ENCODE measurements around the gene PTPRR. TPM values are rescaled to one million over a fixed set of nuclear protein-coding genes. Genes with fewer than 3 reads are reported as not detected.

The PTPRR gene
- total and polyA plus RNA-seq, 10 of the 15 experiments (the other 5 are each of a cell fraction or from before 2014, with no cell fraction given) = 0.14 to 3.1 (median 0.42) TPM

- no peak overlapping the region for H3K27ac ChIP-seq (ENCODE audit: control insufficient read depth, insufficient read depth)
Measured at GRCh38 chr12:70907412-70907811, 13.1 kb downstream of the PTPRR start.

More at GRCh38 chr12:70907412-70907811, 13.1 kb downstream of the PTPRR start:
- no peak overlapping the region for H3K4me2 ChIP-seq (ENCODE audit: control insufficient read depth, insufficient read depth)
- no peaks in the 10 kb centered on the region for H3K4me1 ChIP-seq (ENCODE audit: control insufficient read depth, insufficient read depth, low read length)
- intact Hi-C loops (cut with micrococcal nuclease; ENCODE audit: unreplicated experiment) = no loop called here
- H3K27me3 ChIP-seq (replicated peaks in 1 of 2; ENCODE audit: control insufficient read depth in 2 of 2, insufficient read depth in 2 of 2, low read length in 1 of 2) = no peaks in the 10 kb centered on the region
- FAIRE-seq = no peak
- no peaks in the 10 kb centered on the region for H3K79me2 ChIP-seq (ENCODE audit: control insufficient read depth, insufficient read depth, low read length)
- no TSS peak for BruUV-seq (replicated peaks)
- H3K9me3 ChIP-seq (replicated peaks; ENCODE audit: control insufficient read depth, insufficient read depth, low read length) = no peaks in the 10 kb centered on the region
- RAD21 ChIA-PET (ENCODE audit: unreplicated experiment) = no interaction called here
- TF ChIP-seq USF2 (IDR thresholded peaks at IDR 0.05; ENCODE audit: borderline replicate concordance, low read depth, low read length) = no peak
- no peak for TF ChIP-seq MXI1 (IDR thresholded peaks at IDR 0.05; ENCODE audit: low read depth, low read length)
- no peak for TF ChIP-seq IRF4 (IDR thresholded peaks at IDR 0.05; ENCODE audit: low read depth, low read length)
- TF ChIP-seq CBX3 (IDR thresholded peaks at IDR 0.05; ENCODE audit: borderline replicate concordance, low read depth) = no peak
- no peak for TF ChIP-seq MEF2A (IDR thresholded peaks at IDR 0.05; ENCODE audit: insufficient read depth, low read depth, low read length)
- no peak for TF ChIP-seq ASH2L (IDR thresholded peaks at IDR 0.05; ENCODE audit: borderline replicate concordance, low read depth)
- no peak for TF ChIP-seq ZNF622 (IDR thresholded peaks at IDR 0.05)
- no peak for TF ChIP-seq ZNF592 (IDR thresholded peaks at IDR 0.05)
- no peak for TF ChIP-seq CEBPZ (IDR thresholded peaks at IDR 0.05; ENCODE audit: low read depth, low read length)
- TF ChIP-seq POU2F2 (IDR thresholded peaks at IDR 0.05; ENCODE audit: borderline replicate concordance, low read depth, low read length) = no peak
- TF ChIP-seq RB1 (IDR thresholded peaks at IDR 0.05; ENCODE audit: borderline replicate concordance) = no peak
- TF ChIP-seq DPF2 (IDR thresholded peaks at IDR 0.05) = no peak
- TF ChIP-seq RELB (IDR thresholded peaks at IDR 0.05; ENCODE audit: low read depth) = no peak
- ATAC-seq = no peak
- no peak overlapping the region for H2AFZ ChIP-seq (ENCODE audit: control insufficient read depth, low read depth, low read length)
- in situ Hi-C loops (cut with MboI) = no loop called here
- WGBS (ENCODE audit: insufficient coverage, insufficient replicate concordance, low lambda C conversion rate, missing lambda C conversion rate) = 5% methylated on average over 2 of the region's 2 CpGs
- POLR2A ChIA-PET = no interaction called here
- DNase-seq (ENCODE audit: low read depth, low spot score) = no peak
- CTCF ChIA-PET = no interaction called here
- SMC1A ChIA-PET (ENCODE audit: uncharacterized antibody, unreplicated experiment) = no interaction called here
- H3K9ac ChIP-seq (ENCODE audit: control insufficient read depth, insufficient read depth, low read length) = no peak overlapping the region
- no peaks in the 10 kb centered on the region for H3K36me3 ChIP-seq (ENCODE audit: control insufficient read depth in 2 of 2, insufficient read depth in 2 of 2, low read length in 1 of 2)
- H4K20me1 ChIP-seq (ENCODE audit: control insufficient read depth, insufficient read depth) = no peaks in the 10 kb centered on the region
- no peak overlapping the region for H3K4me3 ChIP-seq
